Measurements from ENCODE around the gene LKAAEAR1.
"Not testable (repeated sequence)": the region's sequence is repeated elsewhere in the genome, so short reads cannot be mapped to it uniquely, and the experiment has no call there.

Gene LKAAEAR1

DNA sequence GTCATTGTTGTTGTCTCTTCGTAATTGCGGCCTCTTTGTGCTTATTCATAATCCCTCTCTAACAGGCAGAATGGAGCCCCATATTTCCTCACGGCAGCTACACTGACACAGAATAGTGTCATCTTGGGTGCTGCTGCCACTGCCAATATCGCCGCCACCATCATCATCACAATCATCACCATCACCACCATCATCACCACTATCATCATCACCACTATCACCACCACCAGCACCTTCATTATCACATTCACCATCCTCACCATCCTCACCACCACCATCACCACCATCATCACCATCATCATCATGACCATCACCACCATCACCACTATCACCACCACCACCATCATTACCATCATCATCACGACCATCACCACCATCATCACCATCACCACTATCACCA, 12.3 kb upstream of the LKAAEAR1 start:
- no peak for DNase-seq

DNA sequence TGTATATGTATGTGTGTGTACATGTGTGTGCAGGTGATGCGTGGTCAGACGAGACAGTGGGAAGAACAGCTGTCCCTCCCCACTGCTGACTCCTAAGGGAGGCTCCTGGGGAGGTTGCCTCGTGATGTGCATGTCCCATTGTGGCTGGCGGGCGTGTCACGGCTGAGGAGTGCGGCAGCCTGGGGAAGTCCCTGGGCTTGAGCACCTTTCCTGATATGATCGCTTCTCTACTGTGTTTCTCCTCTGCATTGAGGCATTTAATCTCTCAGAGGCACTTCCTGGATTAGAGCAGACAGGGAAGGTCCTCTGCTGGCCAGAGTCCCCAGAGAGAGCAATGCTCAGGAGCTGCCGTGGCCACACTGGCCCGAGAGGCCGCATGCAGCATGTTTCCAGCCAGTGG, 11.7 kb upstream of the LKAAEAR1 start:
- DNase-seq = no peak

DNA sequence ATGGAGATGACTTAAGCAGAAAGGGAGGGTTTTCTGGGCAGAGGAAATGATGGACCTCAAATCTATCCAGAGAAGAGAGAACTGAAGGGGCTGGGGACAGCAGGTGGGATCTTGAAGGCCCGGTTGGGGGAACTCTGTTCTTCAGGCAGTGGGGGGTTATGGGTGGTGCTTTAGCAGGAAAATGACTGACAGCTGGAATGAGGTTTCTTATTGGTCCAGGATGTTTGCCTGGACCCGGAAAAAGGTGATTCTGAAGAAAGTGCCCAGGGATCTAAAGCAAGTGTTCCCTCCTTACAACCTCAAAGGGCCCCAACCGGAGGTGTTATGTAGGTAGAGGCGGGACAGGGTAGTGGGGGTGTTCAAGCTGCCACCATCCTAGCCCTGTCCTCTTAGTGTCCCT, 11.3 kb upstream of the LKAAEAR1 start:
- DNase-seq = no peak

DNA sequence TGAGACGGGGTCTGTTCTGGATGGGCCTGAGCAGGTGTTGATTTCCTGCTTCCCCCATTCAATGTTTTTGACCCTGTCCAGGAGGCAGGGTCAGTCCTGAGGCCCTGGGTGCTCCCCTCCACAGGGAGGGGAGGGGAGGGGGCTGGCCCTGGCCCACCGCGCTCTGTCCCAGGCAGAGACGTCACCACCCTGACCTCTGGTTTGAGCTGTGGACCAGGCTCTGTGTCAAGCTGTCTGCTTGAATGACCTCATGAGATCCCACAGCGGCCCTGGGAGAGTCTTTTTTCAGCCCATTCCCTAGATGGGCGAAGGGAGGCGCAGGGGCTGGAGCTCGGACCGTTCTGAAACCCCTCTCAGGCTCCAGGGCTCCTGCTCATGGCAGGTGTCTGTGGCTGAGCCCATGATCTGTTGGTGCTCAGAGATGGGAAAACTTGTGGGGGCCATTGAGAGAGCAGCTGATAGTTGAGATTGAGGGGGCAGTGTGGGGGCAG, 8.9 kb upstream of the LKAAEAR1 start:
- DNase-seq = peak; percentile 59

DNA sequence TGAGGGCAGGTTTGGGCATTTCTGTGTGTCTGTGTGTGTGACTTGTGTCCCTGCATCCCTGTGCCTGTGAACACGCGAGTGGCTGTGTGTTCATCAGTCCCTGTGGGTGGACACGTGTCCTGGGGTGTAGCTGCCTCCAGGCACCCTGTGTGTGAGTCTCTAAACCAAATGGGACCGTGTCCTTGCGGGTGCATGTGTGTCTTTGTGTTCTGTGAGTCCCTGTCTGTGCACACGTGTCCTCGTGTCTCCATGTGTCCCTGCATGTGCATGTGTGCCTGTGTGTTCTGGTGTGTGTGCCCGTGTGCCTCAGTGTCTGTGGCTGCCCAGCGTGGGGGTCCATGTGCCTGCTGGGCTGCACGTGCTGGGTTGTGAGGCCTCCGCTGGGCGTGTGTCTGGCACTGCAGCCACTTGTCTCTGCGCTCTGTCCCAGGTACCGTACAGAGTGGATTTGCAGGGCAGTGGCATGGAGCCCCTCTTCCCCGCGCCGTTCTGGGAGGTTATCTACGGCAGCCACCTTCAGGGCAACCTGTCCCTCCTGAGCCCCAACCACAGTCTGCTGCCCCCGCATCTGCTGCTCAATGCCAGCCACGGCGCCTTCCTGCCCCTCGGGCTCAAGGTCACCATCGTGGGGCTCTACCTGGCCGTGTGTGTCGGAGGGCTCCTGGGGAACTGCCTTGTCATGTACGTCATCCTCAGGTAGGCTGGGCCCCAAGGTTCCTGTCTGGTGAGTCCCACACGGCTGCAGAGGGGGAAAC, 8.2 kb upstream of the LKAAEAR1 start:
- peak; percentile 60 for DNase-seq

DNA sequence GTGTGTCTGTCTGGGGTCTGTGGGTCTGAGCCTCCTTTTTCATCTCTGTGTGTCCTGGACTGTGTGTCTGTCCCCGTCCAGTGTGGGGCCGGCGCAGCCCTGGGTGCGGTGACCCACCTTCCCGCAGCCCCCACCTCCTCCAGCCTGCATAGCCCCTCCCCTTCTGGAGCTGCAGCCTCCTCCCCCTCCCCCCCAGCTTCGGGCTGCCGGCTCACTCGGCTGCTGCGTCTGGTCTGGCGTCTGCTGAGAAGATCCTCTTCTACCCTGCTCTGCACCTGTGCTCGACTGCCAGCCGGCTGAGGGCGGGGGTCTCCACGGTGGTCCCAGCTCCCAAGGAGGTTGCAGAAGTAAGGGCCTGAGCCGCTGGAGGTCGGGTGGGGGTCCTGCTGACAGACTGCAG, 7.6 kb upstream of the LKAAEAR1 start:
- peak; percentile 83 for DNase-seq

DNA sequence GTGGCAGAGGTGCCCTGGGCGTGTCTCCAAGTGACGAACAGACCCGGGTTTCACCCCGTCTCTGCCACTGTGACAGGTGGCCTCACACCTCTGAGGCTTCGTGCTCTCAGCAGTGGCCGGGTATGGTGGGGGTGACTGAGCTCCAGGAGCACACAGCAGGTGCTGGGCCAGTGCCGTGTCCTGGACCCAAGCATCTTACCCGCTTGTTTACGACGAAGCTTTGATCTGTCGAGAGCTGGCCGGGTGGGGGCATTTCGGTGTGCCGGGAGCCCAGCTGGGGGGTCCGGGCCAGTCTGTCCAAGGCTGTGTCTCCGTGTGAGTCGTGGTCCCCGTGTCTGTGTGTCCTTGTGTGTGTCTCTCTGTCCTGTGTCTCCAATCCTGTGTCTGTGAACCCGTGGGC, 7.1 kb upstream of the LKAAEAR1 start:
- DNase-seq = no peak

DNA sequence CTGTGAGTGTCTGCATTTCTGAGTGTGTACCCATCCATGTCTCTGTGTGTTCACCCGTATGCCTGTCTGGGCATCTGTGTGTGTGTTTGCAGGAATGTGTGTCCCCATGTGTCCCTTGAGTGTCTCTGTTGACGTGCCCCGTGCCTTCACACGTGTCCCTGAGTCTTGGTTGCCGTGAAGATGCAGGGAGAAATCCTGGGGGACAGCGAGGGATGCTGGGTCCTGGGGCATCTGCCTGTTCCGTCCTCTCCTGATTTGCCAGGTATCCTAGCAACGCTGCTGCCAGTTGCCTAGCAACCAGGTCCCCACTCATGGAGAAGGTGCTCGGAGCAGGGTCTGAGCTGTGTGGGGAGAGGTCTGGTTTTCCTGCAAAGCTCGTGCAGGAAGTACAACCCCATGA, 6.0 kb upstream of the LKAAEAR1 start:
- DNase-seq = peak; percentile 61

DNA sequence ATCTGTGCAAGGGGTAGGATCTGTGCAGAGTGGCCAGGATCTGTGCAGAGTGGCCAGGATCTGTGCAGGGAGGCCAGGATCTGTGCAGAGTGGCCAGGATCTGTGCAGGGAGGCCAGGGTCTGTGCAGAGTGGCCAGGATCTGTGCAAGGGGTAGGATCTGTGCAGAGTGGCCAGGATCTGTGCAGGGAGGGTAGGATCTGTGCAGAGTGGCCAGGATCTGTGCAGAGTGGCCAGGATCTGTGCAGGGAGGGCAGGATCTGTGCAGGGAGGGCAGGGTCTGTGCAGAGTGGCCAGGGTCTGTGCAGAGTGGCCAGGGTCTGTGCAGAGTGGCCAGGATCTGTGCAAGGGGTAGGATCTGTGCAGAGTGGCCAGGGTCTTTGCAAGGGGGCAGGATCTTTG, 4.4 kb upstream of the LKAAEAR1 start:
- DNase-seq = not testable (repeated sequence)

DNA sequence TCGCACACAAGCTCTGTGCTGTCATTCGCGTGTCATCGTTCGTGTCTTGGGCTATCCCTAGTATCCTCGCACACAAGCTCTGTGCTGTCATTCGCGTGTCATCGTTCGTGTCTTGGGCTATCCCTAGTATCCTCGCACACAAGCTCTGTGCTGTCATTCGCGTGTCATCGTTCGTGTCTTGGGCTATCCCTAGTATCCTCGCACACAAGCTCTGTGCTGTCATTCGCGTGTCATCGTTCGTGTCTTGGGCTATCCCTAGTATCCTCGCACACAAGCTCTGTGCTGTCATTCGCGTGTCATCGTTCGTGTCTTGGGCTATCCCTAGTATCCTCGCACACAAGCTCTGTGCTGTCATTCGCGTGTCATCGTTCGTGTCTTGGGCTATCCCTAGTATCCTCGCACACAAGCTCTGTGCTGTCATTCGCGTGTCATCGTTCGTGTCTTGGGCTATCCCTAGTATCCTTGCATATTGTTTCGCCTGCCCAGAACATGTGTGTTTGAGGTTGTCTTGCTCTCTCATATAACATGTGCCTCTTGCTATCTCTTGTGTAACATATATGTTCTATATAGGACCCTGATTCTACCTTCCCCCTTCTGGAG, 3.1 kb upstream of the LKAAEAR1 start:
- DNase-seq = not testable (repeated sequence)

DNA sequence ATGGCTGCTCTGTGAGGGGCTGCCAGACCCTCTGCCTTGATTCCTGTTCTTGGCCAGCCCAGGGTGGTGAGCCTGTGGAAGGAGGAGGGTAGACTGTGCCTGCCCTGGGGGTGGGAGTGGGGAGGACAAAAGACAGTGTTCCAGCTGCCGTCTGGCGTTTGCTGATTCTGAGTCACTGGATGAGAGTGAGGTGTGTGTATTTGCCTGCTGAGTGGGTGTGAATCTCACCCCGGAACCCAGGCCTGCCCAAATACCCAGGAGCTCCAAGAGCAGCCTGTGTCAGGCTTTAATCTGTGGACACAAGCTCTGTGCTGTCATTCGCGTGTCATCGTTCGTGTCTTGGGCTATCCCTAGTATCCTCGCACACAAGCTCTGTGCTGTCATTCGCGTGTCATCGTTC, 2.6 kb upstream of the LKAAEAR1 start:
- DNase-seq = no peak

DNA sequence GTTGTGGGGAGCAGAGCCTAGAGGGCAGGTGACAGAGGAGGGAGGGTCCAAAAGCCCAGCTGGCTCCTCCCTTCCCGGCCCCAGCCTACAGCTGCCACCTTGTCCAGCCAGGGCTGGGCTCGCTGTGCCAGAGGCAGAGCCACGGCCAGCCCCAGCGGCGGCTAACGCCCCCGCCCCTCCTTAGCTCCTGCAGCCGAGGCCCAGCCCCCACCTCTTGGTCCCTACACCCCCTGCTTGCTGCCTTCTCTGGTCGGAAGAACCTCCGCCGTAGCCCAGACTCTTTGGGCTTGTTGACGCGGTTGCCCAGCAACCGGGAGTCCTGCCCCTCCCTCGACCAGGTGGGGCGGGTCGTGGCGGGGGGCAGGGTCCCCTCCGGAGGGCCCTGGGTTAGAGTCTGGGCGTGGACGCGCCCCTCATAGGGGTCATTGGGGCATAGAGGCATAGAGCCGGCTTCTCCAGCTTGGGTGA, 521 bp upstream of the LKAAEAR1 start:
- DNase-seq = peak; percentile 50

DNA sequence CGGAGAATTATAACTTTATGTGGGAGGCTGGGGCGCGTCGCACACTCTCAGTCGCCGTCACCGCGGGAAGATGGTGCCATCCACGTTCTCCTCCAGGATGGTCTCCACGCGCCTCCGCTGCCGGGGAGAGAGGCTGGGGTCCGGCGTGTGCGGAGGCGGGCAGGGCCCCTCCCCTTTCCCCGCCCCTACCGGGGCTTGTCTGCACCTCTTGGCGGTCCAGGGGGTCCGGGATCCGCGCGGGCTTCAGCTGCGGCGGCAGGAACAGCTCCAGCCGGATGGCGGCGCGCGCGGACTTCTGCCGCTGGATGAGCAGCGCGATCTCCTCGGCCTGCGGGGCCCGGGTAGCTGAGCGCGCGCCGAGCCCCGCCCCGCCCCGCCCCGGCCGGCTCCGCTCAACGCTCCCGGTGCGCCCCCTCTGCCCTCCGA, 807 bp downstream of the LKAAEAR1 start:
- DNase-seq = peak; percentile 93

DNA sequence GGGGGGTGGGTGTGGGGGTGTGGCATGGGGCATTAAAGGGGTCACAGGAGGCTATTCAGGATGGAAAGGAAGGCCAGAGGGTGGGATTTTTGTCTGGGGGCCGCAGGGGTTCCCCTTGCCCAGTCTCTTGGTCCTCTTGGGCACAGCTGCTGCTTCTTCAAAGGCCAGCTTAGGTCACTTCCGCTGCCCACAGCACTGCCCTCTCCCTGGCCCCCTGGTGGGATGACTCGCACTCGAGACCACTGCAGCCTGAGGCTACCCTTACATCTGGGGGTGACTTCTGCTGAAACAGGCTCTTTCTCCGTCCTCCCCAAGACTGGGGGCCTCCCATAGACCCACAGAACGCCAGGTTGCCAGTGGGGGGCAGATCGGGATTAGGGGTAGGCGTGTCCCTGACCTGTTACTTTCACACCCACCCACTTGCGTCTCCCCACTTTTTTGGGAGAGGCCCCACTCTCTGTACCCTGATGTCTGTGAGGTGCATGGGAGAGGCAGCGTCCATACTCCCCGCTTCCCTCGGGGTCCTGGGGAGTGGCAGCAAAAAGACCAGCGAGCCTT, 1.3 kb downstream of the LKAAEAR1 start:
- DNase-seq = no peak

DNA sequence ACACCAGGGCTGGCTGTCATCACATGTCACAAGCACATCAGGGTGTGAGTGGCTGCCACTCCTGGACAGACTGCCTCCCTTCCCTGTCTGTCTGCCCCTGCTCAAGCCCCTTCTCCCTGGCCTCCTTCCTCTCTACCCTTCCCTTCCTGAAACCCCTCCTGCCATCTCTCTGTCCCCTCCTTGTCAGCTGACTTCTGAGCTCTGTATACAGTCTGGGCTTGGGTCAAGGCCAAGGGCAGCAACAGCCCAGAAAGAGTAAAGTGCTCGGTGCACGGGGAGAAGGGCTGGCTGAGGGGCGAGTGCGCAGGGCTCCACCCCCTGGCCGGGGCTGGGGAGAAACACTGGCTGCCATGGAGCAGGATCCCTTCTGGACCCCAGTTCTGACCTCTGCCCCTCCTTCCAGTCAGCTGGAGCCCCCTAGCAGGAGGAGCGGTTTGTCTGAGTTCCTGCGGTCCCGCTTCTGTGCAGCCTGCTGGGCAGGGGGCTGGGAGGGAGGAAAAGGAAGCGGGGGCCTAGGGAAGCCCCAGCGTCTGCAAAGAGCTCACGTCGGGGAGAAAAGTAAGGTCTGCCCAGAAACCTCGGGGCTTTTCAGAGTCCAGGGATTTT, 2.0 kb downstream of the LKAAEAR1 start:
- DNase-seq = no peak

DNA sequence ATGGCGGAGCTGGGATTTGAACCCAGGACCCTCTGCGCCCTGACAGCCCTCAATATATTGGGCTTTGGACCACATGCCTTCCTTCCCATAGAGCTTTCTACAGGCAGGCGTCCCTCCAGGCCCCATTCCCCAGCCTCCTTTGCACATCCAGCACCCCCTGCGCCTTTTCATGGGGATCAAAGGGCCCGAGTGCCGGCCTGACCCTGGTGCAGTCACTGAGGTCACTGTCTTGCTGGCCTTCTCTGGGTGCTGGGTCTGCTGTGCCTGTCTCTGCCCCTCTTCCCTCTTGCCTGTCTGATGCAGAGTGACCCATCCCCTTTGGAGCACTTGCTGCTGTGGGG, 2.6 kb downstream of the LKAAEAR1 start:
- DNase-seq = no peak

DNA sequence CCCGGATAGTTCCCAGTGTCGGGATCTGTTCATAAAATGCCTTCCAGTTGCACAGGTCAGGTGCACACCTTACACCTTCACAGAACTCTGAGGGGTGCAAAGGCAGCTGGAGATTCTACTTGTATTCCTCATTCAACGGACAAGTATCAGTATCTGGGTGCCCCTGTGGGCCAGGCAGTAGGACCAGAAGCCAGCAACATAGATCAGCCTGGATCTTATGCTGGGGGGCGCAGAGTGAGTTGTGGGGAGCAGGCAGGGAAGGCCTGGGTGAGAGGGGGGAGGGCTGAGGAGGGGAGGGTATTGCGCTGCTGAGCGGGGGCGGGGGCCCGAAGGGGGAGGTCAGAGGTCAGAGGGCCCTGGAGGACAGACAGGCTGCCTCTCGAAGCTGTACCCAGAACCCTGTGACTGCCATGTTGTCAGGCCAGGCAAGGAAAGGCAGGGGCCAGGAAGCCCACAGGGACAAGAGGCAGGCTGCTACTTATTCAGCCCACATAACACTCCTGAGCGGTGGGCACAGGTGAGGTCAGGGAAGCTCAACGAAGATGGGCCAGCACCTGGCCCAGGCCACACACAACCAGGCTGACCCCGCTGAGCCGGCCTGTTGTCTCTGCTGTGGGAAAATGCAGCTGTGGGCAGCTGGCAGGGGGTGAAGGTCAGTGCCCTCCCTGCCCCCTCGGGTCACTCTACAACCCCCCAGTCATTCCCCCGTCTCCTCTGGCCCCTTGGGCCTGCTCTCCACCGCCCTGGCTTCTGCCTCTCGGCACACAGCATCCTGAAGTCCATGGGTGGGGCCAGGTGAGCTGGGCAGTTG, 3.2 kb downstream of the LKAAEAR1 start:
- DNase-seq = no peak

DNA sequence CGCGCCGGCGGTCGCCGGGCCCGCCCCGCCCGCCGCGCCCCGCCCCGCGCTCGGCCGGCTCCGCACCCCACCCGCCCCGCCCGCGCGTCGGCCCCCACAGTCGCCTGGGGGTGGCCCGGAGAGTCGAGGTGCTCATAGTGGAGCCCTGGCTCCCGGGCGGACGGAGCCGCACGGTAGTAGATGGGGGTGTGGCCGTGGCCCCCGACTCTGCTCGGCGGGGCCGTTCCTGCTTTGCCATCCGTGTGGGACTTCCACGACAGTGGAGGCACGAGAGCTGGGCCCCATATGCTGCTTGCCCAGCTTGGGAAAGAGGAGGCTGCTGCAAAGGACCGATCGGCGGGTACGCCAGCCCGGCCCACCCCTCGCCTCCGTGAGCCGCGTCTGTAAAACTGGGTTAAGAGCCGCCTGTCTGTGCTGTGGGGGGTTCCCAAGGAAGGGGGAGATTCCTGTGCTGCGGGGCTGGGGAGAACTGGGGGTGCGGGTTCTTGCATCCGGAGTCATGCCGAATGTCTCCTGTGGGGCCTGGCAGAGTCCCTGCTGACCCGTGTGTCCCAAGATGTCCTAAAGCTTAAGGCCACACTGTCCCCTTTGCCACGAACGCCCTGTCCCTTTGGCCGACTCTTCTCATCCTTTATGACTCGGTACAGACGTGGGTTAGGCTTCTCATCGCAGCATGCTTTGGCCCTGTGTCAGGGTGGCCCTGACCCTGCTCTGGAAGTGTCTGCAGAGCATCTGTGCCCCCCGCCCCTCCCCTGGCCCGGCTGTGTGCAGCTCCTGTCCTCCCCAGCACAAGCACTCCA, 4.0 kb downstream of the LKAAEAR1 start, which contains the start of gene OPRL1:
OPRL1 (plus strand) TSS at position 70 of the 800 bp plus-strand sequence. CDS start 12,639 bp downstream, outside the sequence.
- DNase-seq = peak; percentile 64

DNA sequence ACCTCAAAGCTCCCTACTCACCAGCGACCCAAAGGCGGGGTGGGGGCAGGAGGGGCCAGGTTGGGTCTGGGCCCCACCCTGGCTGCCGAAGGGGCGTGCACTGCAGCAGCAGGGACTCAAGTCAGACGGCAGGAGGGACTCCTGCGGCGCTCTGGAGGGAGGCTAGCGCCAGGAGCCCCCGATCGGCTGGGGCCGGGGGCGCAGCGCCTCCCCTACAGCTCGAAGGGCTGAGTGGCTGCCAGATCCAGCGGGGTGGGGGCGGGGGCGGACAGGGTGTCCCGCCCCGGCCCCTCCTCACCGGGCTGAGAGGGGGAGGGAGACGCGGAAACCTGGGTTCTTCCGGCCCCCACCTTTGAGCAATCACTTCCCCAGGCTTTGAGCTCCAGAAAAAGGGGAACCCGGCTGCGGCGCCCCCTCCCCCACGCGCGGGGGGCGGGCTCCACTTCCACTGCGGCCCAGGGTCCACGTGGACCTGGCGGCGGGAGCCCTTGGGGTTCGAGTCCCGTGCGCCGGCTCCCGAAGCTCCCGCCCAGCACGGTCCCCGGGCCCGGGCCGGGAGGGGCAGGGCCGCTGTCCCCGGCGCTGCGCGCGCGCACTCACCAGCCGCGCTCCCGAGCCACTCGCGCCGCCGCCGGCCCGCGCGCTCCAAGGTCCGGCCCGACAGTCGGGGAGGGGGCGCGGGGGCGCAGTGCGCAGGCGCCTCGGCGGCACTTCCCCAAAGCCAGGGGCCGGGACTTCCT, 4.8 kb downstream of the LKAAEAR1 start, which contains the start of gene RGS19:
RGS19 (minus strand) TSS at position 246 of the 740 bp plus-strand sequence. CDS start 2,632 bp downstream, outside the sequence.
- peak; percentile 84 for DNase-seq

DNA sequence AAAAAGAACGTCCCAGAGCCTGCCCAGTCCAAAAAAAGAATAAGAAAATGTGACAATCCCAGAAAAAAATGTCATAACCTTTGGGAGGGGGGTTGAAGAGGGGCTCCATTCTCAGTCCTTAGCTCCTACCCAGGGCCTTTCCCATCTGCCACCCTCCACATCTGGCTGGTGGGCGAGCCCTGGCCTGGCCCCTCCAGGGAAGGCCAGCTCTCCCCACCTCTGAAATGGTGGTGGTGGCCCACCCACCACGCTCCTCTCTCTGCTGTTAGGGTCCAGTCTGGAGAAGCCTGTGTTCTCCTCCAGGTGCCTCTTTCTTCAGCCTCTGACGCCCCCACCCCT, 5.3 kb downstream of the LKAAEAR1 start:
- no peak for DNase-seq

All from NCI-H82 (cell line).